ENCODE results near the gene NRN1L.

GRCh38 chr16:67881621-67882161 lies 3.0 kb upstream of the NRN1L start:
- TF ChIP-seq TAF1 (IDR thresholded peaks at IDR 0.05; ENCODE audit: low read depth) (no peak), NFIC (IDR thresholded peaks at IDR 0.05) (no peak), EGR1 (IDR thresholded peaks at IDR 0.05) (no peak), ZBTB7A (IDR thresholded peaks at IDR 0.05; ENCODE audit: low read depth) (no peak), EP300 (IDR thresholded peaks at IDR 0.05; ENCODE audit: borderline replicate concordance) (no peak), REST (IDR thresholded peaks at IDR 0.05; ENCODE audit: low read depth) (no peak), USF1 (IDR thresholded peaks at IDR 0.05) (no peak), MAX (IDR thresholded peaks at IDR 0.05) (no peak), YY1 (IDR thresholded peaks at IDR 0.05; ENCODE audit: low read depth) (no peak), TEAD4 (IDR thresholded peaks at IDR 0.05) (no peak)
